IMR-90 (cell line): ENCODE measurements around the gene NXN.

Experiments used
- CEBPB ChIP-seq: IDR thresholded peaks from 2 replicates; pipeline ENCODE4 v1.6.1; 2012; ENCODE audit warnings: low read depth, low read length, improper control_type of control experiment
- CTCF ChIP-seq: conservative IDR thresholded peaks from 2 replicates; pipeline ENCODE4 v1.5.1; 2012; ENCODE audit warnings: mild to moderate bottlenecking, low read depth, low read length, improper control_type of control experiment
- ELK1 ChIP-seq: fragments of 150-350 bp; IDR thresholded peaks from 2 replicates; pipeline ENCODE4 v1.6.1; 2016; ENCODE audit warnings: low read depth, mild to moderate bottlenecking, low read length, moderate library complexity, borderline replicate concordance
- MAZ ChIP-seq: IDR thresholded peaks from 2 replicates; pipeline ENCODE4 v1.6.1; 2012; ENCODE audit warnings: low read depth, mild to moderate bottlenecking, low read length, improper control_type of control experiment, moderate library complexity, borderline replicate concordance
- MXI1 ChIP-seq: IDR thresholded peaks from 2 replicates; pipeline ENCODE4 v1.6.1; 2012; ENCODE audit warnings: low read depth, mild to moderate bottlenecking, low read length, moderate library complexity, borderline replicate concordance
- POLR2A ChIP-seq: IDR thresholded peaks from 2 replicates; pipeline ENCODE4 v1.6.1; 2012; ENCODE audit warnings: mild to moderate bottlenecking, low read depth, low read length
- RFX5 ChIP-seq: IDR thresholded peaks from 2 replicates; pipeline ENCODE4 v1.8.0; 2012; ENCODE audit warnings: low read depth, mild to moderate bottlenecking, low read length, moderate library complexity
- USF2 ChIP-seq: fragments of 150-350 bp; IDR thresholded peaks from 2 replicates; pipeline ENCODE4 v1.6.1; 2017; ENCODE audit warnings: mild to moderate bottlenecking, antibody characterized with exemption, low read length, low read depth

- TF ChIP-seq POLR2A (no peak), CTCF (no peak), USF2 (no peak), RFX5 (no peak), CEBPB (no peak), ELK1 (no peak), MAZ (no peak), MXI1 (no peak)
These were observed 33.5 kb upstream of the NXN start for GRCh38 chr17:1012823-1013728.
